Esophagus muscularis mucosa (tissue), 4 donors: ENCODE data around the gene ACOXL. TPM values are rescaled to one million over a fixed set of nuclear protein-coding genes. Genes with fewer than 3 reads are reported as not detected.

ENCODE experiments used
- DNase-seq: peaks from one replicate; pipeline ENCODE4 v3.0.0-alpha.2; 2017; ENCODE audit errors: extremely low spot score
- H3K27ac ChIP-seq, 4 donors: fragments of 200-600 bp; sonication (generic); replicated peaks in 1 of 4; 1 replicate in 3 of 4; 2 replicates in 1 of 4; pipeline ENCODE4 v1.5.1; 2016 to 2019; ENCODE audit warnings: mild to moderate bottlenecking in 1 of 4
- H3K27me3 ChIP-seq, 4 donors: fragments of 200-600 bp; sonication (generic); one replicate each; pipeline versions ENCODE4 v1.5.1 to v1.6.0; 2016 to 2019
- H3K36me3 ChIP-seq, 4 donors: fragments of 200-600 bp; sonication (generic); one replicate each; pipeline ENCODE4 v1.5.1; 2016 to 2019
- H3K4me1 ChIP-seq, 4 donors: fragments of 200-600 bp; sonication (generic); one replicate each; pipeline ENCODE4 v1.5.1; 2016 to 2019
- H3K4me3 ChIP-seq, 4 donors: fragments of 200-600 bp; sonication (generic); 1 replicate in 2 of 4; 2 replicates in 2 of 4; pipeline ENCODE4 v1.5.1; 2016 to 2019; ENCODE audit warnings: mild to moderate bottlenecking in 4 of 4, moderate library complexity in 1 of 4
- H3K9me3 ChIP-seq, 4 donors: fragments of 200-600 bp; sonication (generic); 1 replicate in 3 of 4; 2 replicates in 1 of 4; pipeline ENCODE4 v1.5.1; 2016 to 2019
- EP300 ChIP-seq: sonication (generic); formaldehyde crosslinking; IDR thresholded peaks from one replicate; pipeline ENCODE4 v1.6.1; 2017; ENCODE audit warnings: antibody characterized with exemption
- POLR2A ChIP-seq: fragments of 450-650 bp; IDR thresholded peaks from one replicate; pipeline ENCODE4 v1.6.1; 2017; ENCODE audit warnings: antibody characterized with exemption, moderate library complexity, mild to moderate bottlenecking, low read depth
- POLR2AphosphoS5 ChIP-seq, 2 donors: sonication (generic); formaldehyde crosslinking; IDR thresholded peaks; one replicate each; pipeline ENCODE4 v1.6.1; 2017; ENCODE audit warnings: antibody characterized with exemption in 2 of 2
- WGBS: methylation state at CpG from one replicate; pipeline ENCODE4 v1.1.5; 2018; 5-methylcytosine and 5-hydroxymethylcytosine counted together
- intact Hi-C: fragments of 100-400 bp; cut with DNase I; formaldehyde crosslinking; loops from one replicate; pipeline ENCODE4 v1.15.1; 2023
- total RNA-seq, 4 donors: library from RNA; depleted of rRNA; stranded (reverse); fragments of >200 nt; gene quantifications; one replicate each; pipeline versions ENCODE4 v1.1.0 to v1.2.1, GENCODE V29; 2016
- TF ChIP-seq, protein P1 (sequence below), 3 experiments: fragments of 200-600 bp in 2 of 3; fragments of 450-650 bp in 1 of 3; sonication (generic) in 2 of 3; IDR thresholded peaks; one replicate each; pipeline ENCODE4 v1.5.1; 2017 to 2019; ENCODE audit warnings: antibody characterized with exemption in 3 of 3, mild to moderate bottlenecking in 2 of 3, moderate library complexity in 1 of 3

The ACOXL gene
- total RNA-seq, 4 donors from 2014 or later, result not detected

- WGBS, result 1% methylated on average over 32 of the region's 92 CpGs
- Histone ChIP-seq H3K4me1 (peaks cover 38 to 51% (median 47%) of the 10 kb centered on the region in 4 donors), H3K27ac (peak overlapping the region; percentile 81 to 89 (median 84)), H3K36me3 (peaks cover 0 to 33% (median 19%) of the 10 kb centered on the region in 4 donors), H3K27me3 (peaks cover 0 to 28% (median 2%) of the 10 kb centered on the region in 4 donors), H3K4me3 (peak overlapping the region; percentile 82 to 92 (median 84)), H3K9me3 (no peaks in the 10 kb centered on the region)
- no peak for DNase-seq
- TF ChIP-seq, protein P1, sequence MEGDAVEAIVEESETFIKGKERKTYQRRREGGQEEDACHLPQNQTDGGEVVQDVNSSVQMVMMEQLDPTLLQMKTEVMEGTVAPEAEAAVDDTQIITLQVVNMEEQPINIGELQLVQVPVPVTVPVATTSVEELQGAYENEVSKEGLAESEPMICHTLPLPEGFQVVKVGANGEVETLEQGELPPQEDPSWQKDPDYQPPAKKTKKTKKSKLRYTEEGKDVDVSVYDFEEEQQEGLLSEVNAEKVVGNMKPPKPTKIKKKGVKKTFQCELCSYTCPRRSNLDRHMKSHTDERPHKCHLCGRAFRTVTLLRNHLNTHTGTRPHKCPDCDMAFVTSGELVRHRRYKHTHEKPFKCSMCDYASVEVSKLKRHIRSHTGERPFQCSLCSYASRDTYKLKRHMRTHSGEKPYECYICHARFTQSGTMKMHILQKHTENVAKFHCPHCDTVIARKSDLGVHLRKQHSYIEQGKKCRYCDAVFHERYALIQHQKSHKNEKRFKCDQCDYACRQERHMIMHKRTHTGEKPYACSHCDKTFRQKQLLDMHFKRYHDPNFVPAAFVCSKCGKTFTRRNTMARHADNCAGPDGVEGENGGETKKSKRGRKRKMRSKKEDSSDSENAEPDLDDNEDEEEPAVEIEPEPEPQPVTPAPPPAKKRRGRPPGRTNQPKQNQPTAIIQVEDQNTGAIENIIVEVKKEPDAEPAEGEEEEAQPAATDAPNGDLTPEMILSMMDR (IDR thresholded peaks at IDR 0.05), result no peak
- TF ChIP-seq POLR2AphosphoS5 (IDR thresholded peaks at IDR 0.05) (peak; percentile 62 to 65), POLR2A (no peak), EP300 (no peak)
- intact Hi-C loops, result no loop called here
These were observed 390.5 kb downstream of the ACOXL start for GRCh38 chr2:111122631-111123421.

DNA sequence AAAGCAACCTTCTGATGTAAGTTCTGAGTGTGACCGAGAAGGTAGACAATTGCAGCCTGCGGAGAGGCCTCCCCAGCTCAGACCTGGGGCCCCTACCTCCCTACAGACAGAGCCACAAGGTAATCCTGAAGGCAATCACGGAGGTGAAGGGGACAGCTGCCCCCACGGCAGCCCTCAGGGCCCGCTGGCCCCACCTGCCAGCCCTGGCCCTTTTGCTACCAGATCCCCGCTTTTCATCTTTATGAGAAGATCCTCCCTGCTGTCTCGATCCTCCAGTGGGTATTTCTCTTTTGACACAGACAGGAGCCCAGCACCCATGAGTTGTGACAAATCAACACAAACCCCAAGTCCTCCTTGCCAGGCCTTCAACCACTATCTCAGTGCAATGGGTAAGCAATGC is 391.4 kb downstream of the ACOXL start:
- H3K27me3 ChIP-seq, result peaks cover 0 to 19% (median 2%) of the 10 kb centered on the region in 4 donors
- no peak overlapping the region for H3K27ac ChIP-seq
- peaks cover 0 to 42% (median 25%) of the 10 kb centered on the region in 4 donors for H3K36me3 ChIP-seq
- H3K4me1 ChIP-seq, result peaks cover 29 to 41% (median 38%) of the 10 kb centered on the region in 4 donors
- WGBS, result 90% methylated on average over 7 of the region's 7 CpGs
- intact Hi-C loops, result no loop called here
- peak overlapping the region in 1 of 4 donors; percentile 82 for H3K4me3 ChIP-seq
- no peak for DNase-seq
- H3K9me3 ChIP-seq, result no peaks in the 10 kb centered on the region
- no peak for TF ChIP-seq EP300
- TF ChIP-seq, protein P1 (IDR thresholded peaks at IDR 0.05), result no peak
- no peak for TF ChIP-seq POLR2A

GRCh38 chr2:111126581-111126980 is 394.2 kb downstream of the ACOXL start:
- no peak for DNase-seq
- intact Hi-C loops, result no loop called here
- Histone ChIP-seq H3K9me3 (no peaks in the 10 kb centered on the region), H3K4me1 (peaks cover 11 to 17% (median 16%) of the 10 kb centered on the region in 4 donors), H3K4me3 (no peak overlapping the region), H3K27ac (no peak overlapping the region), H3K36me3 (peaks cover 0 to 54% (median 30%) of the 10 kb centered on the region in 4 donors), H3K27me3 (no peaks in the 10 kb centered on the region)
- 95% methylated on average over 1 of the region's 1 CpG for WGBS
- no peak for TF ChIP-seq POLR2AphosphoS5 (IDR thresholded peaks at IDR 0.05)
- no peak for TF ChIP-seq EP300
- no peak for TF ChIP-seq POLR2A
- TF ChIP-seq, protein P1 (IDR thresholded peaks at IDR 0.05), result no peak

- Histone ChIP-seq H3K4me1 (peaks cover 6 to 10% (median 10%) of the 10 kb centered on the region in 4 donors), H3K4me3 (no peak overlapping the region), H3K27me3 (no peaks in the 10 kb centered on the region), H3K36me3 (peaks cover 0 to 54% (median 30%) of the 10 kb centered on the region in 4 donors), H3K9me3 (no peaks in the 10 kb centered on the region), H3K27ac (no peak overlapping the region)
- intact Hi-C loops, result no loop called here
- TF ChIP-seq POLR2AphosphoS5 (IDR thresholded peaks at IDR 0.05), result no peak
- TF ChIP-seq, protein P1 (IDR thresholded peaks at IDR 0.05), result no peak
- no peak for TF ChIP-seq EP300
- TF ChIP-seq POLR2A, result no peak
- DNase-seq, result no peak
- WGBS, result 81% methylated on average over 4 of the region's 4 CpGs
These were observed 395.0 kb downstream of the ACOXL start for GRCh38 chr2:111127351-111127750.
